ENCODE measurements around the gene CYP2S1. TPM values are rescaled to one million over a fixed set of nuclear protein-coding genes. Genes with fewer than 3 reads are reported as not detected.

CYP2S1 gene
- total RNA-seq, 1 donor from 2014 or later, result under 0.01 TPM

Other genes with a start within 250 kb of the CYP2S1 start
- gene CYP2B6, start 201.9 kb upstream of the CYP2S1 start, total RNA-seq, result not detected in 2 replicates
- not detected in 2 replicates for gene CYP2A13, start 104.8 kb upstream of the CYP2S1 start, total RNA-seq
- gene CYP2F1, start 78.8 kb upstream of the CYP2S1 start, total RNA-seq, result not detected in 2 replicates
- 177 and 238 TPM in 2 replicates for gene AXL, start 26.0 kb downstream of the CYP2S1 start, total RNA-seq
- gene HNRNPUL1, start 71.2 kb downstream of the CYP2S1 start, total RNA-seq, result 76.9 and 85.7 TPM in 2 replicates
- 6.1 and 9.1 TPM in 2 replicates for gene CCDC97, start 117.0 kb downstream of the CYP2S1 start, total RNA-seq
- gene TGFB1, start 160.7 kb downstream of the CYP2S1 start, total RNA-seq, result 18.2 and 18.9 TPM in 2 replicates
- 7.4 and 10.4 TPM in 2 replicates for gene B9D2, start 170.9 kb downstream of the CYP2S1 start, total RNA-seq
- 5.2 and 8.1 TPM in 2 replicates for gene TMEM91, start 183.3 kb downstream of the CYP2S1 start, total RNA-seq
- 15.7 and 16.2 TPM in 2 replicates for gene EXOSC5, start 204.1 kb downstream of the CYP2S1 start, total RNA-seq
- 33.8 and 74.5 TPM in 2 replicates for gene BCKDHA, start 204.6 kb downstream of the CYP2S1 start, total RNA-seq
- 2.1 and 2.7 TPM in 2 replicates for gene B3GNT8, start 234.2 kb downstream of the CYP2S1 start, total RNA-seq
- 54.1 and 56.2 TPM in 2 replicates for gene DMAC2, start 246.7 kb downstream of the CYP2S1 start, total RNA-seq
- not detected in 2 replicates for gene ERICH4, start 249.9 kb downstream of the CYP2S1 start, total RNA-seq

All from pulmonary artery endothelial cell (primary cell).